Superior temporal gyrus (tissue), 1 donor: Measurements from ENCODE around the gene NFATC2.
"Not testable (repeated sequence)": the region's sequence is repeated elsewhere in the genome, so short reads cannot be mapped to it uniquely, and the experiment has no call there.

Experiments used
- DNase-seq: peaks from one replicate; pipeline ENCODE4 v3.0.0-alpha.2; 2016; ENCODE audit errors: extremely low spot score

The NFATC2 gene

DNA sequence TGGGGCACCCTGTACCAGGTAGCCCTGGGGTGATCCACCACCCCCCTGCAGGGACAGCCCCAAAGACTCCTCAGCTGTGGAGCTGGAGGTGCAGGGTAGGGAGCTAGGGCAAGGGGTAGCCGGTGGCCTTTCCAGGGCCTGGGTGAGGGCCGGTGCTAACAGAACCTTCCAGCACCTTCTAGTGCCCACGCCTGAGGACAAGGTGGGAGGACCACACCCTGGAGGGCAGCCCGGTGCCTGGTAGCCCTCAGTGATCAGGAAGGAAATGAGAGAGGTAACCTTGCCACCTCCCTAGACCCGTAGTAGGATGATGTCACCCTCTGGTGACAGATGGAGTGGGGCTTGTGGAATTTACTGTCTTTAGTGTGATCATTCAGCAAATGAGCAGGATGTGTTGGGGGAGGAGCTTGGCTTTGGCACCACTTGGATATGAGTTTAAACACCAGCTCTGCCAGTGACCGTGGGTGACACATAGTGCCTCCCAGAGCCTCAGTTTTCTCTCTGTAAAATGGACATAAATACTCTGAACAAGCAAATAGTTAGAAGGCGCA lies 187.7 kb downstream of the NFATC2 start:
- no peak for DNase-seq

DNA sequence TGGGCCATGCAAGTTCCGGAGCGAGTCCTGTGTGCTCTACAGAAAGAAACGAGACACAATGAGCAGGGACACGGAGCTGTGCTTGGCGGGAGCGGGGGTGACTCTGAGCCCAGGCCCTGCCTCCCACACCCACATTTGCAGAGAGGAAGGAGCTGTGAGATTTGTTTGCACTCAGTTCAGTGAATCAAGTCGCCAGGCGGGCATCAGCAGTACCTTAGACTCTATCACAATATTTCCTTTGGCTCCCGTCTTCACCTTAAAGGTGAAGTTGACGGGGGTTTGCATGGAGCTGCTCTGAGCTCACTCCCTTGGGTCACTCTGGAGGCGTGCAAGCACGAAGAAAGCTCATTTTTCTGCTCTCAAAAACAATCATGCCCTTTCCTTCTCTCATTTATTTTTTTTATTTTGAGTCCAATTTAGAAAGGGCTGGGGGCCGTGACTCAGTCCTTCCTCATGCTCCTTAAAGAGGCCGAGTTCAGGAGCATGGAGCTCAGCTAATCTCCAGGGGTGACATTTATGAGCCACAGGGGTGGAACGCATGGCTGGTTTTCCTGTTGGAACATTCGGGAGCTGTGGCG lies 188.2 kb downstream of the NFATC2 start:
- no peak for DNase-seq

DNA sequence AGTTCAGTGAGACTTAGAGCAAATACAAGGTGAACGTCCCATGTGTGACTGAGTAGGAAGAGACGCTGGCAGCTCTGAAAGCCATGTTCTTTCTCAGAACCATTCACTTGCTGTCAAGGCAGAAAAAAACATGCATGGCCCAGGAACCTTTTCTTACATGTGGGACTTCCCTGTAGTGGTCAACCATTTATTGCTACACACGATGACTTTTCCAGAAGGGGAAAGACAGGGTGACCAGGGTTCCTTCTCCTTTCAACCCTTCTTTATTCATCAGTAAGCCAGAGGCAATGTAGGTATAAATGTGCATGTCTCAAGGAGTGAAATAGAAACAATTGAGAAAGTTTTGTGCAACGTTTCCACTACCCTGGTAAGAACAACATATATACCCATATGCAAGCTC lies 189.0 kb downstream of the NFATC2 start:
- DNase-seq: no peak

DNA sequence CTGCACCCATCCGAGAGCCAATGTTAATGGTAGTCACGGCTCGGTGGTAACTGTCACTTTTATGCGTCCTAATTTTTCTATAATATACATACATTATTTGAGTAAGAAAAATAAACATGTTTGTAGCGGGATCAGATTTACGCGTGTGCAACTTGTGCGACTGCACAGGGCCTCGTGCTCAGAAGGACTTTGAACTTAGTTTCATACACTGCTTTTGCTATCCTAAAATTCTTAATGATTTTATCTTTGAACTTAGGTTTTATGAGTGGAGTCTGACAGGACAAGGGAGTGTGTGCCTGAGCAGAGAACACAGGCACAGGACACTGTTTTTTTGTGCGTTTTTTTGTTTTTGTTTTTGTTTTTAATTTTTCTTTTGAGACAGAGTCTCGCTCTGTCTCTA lies 189.7 kb downstream of the NFATC2 start:
- DNase-seq: no peak

DNA sequence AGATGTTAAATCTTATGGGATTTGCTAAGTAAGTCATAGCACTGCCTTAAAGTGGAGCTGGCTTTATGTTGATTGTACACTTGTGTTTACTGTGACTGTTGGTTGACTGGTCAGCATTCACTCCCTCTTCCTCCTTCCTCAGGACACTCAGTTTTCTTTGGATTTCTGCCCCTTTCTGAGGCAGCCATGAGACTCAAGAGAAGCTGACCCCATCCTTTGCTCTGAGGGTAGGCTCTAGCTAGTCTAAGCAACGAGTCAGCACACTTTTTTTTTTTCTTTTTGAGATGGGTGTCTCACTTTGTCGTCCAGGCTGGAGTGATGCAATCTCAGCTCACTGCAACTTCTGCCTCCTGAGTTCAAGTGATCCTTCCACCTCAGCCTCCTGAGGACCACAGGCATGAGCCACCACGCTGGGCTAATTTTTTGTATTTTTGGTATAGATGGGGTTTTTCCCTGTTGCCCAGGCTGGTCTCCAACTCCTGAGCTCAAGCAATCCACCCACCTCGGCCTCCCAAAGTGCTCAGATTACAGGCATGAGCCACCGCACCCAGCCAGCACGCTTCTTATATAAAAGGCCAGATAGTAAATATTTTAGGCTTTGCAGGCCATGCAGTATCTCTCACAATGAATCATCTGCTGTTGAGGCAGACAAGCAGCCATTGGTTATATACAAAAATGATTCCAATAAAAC lies 191.4 kb downstream of the NFATC2 start:
- DNase-seq: no peak

DNA sequence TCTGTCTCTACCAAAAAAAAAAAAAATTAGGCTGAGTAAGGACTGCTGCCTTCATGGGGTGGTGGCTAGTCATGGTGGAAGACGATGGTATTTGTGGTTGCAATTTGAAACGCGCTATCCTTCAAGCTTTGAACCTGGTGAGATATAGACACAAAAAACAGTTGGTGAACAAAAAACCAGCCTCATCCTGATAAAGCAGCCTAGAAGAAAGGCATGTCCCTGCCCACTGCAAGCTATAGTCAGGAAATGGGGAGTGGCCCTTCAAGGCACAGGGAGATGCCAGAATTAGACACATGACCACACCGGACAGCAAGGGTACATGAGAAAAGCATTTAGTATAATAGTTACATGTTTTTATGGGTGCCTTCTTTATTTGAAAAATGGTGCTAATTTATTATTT lies 193.6 kb downstream of the NFATC2 start:
- no peak for DNase-seq

DNA sequence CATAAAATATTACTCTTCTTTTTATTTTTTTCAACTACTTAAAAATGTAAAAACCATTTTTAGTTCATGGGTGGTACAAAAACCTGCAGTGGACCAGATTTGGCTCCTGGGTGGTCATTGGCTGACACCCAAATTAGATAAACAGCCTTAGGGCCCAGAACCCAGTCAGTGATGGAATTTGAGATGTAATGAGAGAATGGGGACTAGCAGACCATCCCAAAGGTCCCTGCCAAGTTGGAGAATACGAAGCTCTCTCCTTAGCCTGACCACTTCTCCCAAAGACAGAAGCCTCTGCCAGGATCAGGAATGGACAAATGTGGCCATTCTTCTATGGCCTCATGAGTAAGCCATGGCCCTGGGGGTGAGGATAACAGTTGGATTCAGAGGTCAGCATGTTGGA lies 194.7 kb downstream of the NFATC2 start:
- no peak for DNase-seq

DNA sequence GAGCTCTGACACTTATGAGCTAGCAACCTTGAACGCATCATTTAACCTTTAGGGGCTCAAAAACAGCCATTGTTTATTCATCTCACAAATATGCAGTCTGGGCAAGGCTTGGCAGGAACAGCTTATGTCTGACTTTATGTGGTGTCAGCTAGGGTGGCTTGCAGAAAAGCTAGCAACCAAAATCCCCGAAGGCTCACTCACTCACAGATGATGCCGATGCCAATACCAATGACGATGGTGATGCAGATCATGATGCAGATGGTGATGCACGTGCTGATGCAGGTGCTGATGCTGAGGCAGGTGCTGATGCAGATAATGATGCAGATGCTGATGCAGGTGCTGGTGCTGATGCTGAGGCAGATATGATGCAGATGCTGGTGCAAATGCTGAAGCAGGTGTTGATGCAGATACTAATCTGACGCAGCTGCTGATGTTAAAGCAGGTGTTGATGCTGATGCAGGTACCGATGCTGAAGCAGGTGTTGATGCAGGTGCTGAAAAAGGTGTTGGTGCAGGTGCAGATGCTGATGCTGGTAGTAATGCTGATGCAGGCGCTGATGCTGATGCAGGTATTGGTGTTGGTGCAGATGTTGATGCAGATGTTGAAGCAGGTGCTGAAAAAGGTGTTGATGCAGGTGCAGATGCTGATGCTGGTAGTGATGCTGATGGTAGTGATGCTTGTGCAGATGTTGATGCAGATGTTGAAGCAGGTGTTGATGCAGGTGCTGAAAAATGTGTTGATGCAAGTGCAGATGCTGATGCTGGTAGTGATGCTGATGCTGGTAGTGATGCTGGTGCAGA lies 195.6 kb downstream of the NFATC2 start:
- DNase-seq: no peak

DNA sequence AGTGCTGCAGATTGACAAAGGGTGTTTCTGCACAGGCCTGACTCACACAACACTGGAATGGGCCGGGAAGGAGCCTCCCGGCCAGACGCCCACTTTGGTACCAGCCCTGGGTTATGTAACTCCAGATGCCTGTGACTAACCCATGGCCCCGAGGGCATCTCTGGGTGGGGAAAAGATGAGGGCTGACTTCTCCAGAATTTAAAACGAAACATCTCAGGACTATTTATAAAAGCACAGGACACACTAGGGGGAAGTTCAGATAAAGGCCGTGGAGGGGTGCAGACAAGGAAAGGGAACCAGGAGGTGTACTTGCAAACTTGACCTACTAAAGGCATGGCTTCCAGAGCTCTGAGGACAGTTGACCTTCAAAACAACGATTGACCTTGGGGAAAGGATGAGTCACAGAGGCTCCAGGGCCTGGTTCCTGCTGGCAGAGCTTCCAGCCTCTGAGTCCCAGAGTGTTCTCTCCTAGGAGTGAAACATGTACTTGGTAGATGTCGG lies 196.9 kb downstream of the NFATC2 start:
- no peak for DNase-seq

DNA sequence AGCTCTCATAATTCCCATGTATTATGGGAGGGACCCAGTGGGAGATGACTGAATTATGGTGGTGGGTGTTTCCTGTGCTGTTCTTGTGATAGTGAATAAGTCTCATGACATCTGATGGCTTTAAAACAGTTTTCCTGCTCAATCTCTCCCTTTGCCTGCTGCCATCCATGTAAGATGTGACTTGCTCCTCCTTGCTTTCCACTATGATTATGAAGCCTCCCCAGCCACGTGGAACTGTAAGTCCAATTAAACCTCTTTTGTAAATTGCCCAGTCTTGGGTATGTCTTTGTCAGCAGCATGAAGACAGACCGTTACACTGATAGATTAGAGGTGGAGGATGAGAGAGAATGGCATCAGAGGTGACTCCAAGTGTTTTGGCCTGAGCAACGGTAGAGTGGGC lies 198.7 kb downstream of the NFATC2 start:
- not testable (repeated sequence) for DNase-seq

DNA sequence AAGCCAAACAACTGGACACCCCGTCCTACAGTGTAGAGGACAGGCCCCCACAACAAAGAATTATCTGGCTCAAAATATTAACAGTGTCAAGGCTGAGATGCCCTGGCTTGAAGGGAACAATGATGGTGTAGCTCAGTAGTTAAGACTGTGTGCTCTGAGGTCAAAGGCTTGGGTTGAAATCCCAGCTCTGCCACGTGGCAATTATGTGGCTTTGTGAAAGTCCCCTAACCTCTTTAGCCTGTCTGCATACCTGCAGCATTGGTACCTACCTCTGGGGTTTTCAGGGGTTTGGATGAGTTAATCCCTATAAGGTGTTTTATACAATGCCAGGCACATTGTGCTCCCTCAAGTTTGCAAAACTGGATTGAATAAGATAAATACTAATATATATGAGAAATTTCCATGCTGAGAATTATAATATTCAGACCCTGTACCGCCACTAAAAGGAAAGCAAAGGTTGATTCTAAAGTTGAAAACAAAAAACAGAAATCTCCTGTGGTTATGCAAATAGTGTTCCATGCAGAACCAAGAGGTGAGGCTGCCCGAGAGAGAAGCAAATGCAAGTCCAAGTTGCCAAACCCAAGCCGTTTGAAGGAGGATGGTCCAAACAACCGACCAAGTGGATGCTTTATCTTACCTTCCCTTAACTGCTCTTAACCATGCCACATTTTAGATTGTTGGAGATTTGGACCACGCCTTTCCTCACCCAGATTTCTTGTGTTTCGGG lies 199.8 kb downstream of the NFATC2 start:
- no peak for DNase-seq

DNA sequence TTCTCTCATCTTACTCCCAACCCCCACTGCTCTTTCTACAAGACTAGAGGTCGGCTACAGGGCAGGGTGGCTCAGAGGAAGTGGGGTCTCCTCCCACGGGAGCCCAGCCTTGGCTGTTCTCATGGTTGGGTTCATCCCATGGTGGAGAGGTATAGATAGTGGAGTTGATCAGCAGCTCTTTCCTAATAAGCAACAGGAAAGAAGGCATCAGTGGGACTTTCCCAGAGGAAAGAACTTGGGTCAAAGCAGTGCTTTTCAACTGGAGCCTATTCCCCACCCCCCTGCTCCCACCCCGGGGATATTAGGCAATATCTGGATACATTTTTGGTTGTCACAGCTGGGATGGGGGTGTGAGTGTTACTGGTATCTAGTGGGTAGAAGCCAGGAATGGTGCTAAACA lies 200.9 kb downstream of the NFATC2 start:
- DNase-seq: no peak

DNA sequence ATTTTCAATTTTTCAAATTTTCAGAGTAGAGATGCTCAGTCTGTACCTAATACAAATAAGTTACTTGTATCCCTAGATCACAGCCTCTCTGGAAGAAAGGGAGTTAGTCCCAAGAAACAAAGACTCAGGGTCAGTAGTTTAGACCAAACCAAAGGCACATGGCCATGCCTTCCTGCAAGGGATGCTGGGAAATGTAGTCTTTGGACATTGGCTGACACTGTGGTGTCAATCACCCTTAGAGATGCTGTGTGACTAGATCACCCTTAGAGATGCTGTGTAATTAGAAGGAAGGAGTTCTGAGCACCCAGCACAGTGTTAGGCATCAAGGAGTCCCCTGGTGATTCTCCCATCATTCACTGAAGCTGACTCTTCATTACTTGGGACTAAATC lies 202.1 kb downstream of the NFATC2 start:
- no peak for DNase-seq

DNA sequence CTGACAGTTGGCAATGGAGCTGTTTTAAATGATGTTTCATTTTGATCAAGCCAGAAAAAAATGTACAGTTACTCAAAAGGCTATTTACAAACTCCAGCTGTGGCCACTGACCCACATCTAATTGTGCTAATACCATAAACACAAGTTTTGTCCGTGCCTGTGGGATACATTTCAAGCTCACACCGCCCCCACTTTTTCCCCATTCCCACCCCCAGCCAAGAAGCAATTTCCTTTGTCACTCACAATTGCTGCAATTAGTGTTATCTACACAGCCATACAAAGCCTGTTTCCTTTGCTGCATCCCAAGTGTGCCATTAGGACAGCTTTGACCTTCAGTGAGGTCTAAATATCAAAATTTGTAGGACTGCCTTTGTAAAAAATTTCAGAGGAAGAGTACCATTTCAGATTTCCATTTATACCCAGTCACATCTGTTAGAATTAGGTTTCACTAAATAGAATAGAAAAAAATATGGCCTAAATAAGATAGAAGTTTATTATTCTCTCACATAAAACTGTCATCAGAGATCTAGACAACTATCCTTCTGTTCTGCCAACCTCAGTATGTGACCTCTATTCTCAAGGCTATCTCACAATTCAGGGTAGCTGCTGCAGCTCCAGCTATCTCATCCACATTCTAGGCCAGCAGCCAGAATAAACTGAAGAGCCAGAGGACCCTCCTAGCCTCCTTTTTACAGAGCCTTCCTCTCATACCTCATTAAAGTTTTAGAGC lies 202.6 kb downstream of the NFATC2 start:
- DNase-seq: no peak

DNA sequence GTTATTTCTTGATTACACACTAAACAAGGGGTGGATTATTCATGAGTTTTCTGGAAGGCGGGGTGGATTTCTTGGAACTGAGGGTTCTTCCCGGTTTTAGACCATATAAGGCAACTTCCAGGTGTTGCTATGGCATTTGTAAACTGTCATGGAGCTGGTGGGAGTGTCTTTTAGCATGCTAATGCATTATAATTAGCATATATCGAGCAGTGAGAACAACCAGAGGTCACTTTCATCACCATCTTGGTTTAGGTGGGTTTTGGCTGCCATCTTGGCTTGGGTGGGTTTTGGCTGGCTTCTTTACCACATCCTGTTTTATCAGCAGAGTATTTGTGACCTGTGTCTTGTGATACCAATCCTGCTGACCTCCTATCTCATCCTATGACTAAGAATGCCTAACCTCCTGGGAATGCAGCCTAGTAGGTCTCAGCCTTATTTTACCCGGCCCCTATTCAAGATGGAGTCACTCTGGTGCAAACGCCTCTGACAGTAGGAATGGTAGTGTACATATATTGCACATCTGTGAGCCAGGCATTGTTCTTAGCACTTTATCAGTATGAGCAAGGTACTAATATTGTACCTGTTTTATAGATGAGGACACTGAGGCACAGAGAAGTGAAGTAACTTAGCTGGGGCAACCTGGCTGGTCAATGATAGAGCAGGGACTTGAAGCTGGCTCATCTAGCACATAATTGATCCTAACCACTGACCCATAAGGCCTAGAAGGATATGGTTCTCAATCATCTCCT lies 203.7 kb downstream of the NFATC2 start:
- no peak for DNase-seq

DNA sequence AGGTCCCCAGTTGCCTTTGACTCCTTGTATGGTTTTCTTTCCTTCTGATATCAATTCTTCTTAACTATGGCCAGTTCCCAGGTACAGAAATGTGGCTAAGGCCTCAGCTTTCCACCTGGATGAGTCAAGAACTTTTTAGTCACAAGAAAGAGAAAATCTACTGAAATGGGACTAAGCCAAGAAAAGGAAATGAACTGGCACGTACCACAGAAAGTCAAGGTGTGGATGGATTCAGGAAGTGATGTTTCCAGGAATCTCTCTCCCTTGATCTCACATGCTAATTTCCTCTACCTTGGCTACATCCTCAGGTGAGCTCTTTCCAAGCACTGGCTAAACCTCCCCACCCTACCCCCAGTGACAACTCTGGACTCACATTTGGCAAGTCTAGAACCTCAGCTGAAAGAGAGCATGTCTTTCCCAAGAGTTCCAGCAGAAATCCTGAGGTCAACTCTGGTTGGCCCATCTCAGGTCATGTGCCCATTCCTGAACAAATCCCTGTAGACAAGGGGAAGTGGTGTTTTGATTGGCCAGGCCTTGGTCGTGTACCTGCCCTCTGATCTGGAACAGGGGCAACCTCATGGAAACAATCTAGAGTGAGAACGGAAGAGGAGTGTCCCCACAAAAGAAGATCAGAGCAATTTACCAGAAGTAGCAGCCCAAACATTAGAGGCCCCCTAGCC lies 205.3 kb downstream of the NFATC2 start:
- DNase-seq: no peak
